IgD-negative memory B cell (primary cell): ENCODE data around the gene CFAP57. TPM values are rescaled to one million over a fixed set of nuclear protein-coding genes. Genes with fewer than 3 reads are reported as not detected.
A peak's percentile ranks its signal among the peaks of the same experiment; 100 is the strongest.

Experiments used
- H3K27ac Mint-ChIP-seq, 3 donors: one replicate each; pipeline ENCODE4 v1.8.0; 2020 to 2022; ENCODE audit warnings: mild to moderate bottlenecking in 3 of 3, mixed read lengths in 3 of 3, moderate library complexity in 1 of 3
- H3K27me3 Mint-ChIP-seq: one replicate; pipeline ENCODE4 v1.8.0; 2021; ENCODE audit warnings: mixed read lengths
- H3K36me3 Mint-ChIP-seq: one replicate; pipeline ENCODE4 v1.8.0; 2020; ENCODE audit warnings: mild to moderate bottlenecking, mixed read lengths
- H3K4me1 Mint-ChIP-seq, 3 donors: one replicate each; pipeline ENCODE4 v1.8.0; 2020 to 2022; ENCODE audit warnings: mixed read lengths in 3 of 3, mild to moderate bottlenecking in 1 of 3
- H3K4me3 Mint-ChIP-seq, 4 donors: one replicate each; pipeline ENCODE4 v1.8.0; 2020 to 2022; ENCODE audit warnings: mild to moderate bottlenecking in 4 of 4, mixed read lengths in 4 of 4, moderate library complexity in 3 of 4
- H3K9me3 Mint-ChIP-seq, 3 donors: one replicate each; pipeline ENCODE4 v1.8.0; 2020 to 2021; ENCODE audit warnings: mixed read lengths in 3 of 3, mild to moderate bottlenecking in 1 of 3
- polyA plus RNA-seq: library from polyadenylated mRNA; unstranded; fragments of 300-500 nt; fragmentation: Illumina TruSeq; gene quantifications from one replicate; pipeline ENCODE4 v1.2.3, GENCODE V29; 2021

CFAP57 gene
- polyA plus RNA-seq, 1 donor from 2014 or later = 0.14 TPM

DNA sequence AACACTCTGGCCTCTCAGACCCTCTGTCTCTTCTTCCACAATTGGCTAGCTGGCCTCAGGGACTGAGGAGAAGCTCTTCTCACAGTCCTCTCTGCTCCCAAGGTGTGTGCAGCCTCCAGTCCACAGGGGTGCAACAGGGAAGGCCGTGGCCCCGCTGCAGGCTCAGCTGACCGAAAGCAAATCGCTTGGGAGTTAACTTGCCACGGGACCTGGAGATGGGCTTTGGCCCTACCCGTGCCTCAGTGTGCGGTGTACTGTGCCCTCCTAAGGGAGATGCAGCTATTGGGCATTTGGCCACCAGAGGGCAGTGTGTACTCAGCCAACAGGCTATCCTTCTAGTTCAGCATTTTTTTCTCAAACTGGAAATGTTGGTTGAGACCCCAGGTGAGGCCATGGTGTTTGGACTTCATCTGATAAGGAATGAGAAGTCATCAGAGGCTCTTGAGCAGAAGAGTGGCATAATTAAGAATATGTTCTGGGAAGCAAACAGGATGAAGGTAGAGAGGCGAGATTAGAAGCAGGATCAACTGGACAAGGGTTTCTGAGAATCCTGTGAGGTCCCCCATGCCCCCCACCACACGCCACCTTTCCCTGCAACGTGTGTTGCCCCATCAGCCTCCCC is 55.1 kb downstream of the CFAP57 start:
- no peak overlapping the region for H3K4me3 Mint-ChIP-seq
- H3K27ac Mint-ChIP-seq = peak overlapping the region in 1 of 3 donors; percentile 59
- peaks cover 4 to 6% (median 4%) of the 10 kb centered on the region in 3 donors for H3K4me1 Mint-ChIP-seq
- peaks cover 4% of the 10 kb centered on the region for H3K36me3 Mint-ChIP-seq
- H3K9me3 Mint-ChIP-seq = no peaks in the 10 kb centered on the region
- no peaks in the 10 kb centered on the region for H3K27me3 Mint-ChIP-seq

GRCh38 chr1:43229826-43230780 is 58.0 kb downstream of the CFAP57 start:
- Mint-ChIP-seq H3K4me3 (no peak overlapping the region), H3K27ac (peak overlapping the region in 1 of 3 donors; percentile 35), H3K36me3 (no peaks in the 10 kb centered on the region), H3K9me3 (no peaks in the 10 kb centered on the region), H3K27me3 (no peaks in the 10 kb centered on the region), H3K4me1 (peaks cover 4 to 6% (median 4%) of the 10 kb centered on the region in 3 donors)

DNA sequence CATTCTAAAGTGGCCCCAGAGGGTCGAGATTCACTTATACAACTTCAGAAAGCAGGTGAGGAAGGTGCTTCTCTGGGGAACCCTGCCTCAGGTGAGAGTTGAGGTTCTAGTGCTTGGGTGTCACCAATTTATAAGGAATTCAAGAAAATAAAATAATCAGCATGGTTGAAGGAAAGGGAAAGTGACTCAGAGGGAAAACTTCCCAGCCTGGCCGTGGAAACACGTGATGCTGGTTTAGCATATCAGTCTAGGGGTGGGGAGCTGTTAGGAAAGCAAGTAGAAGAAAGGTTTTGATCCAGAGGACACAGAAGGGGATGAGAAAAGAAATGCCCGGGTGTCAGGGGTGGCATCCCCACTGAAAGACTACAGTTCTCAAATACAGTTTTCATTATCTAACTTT is 59.9 kb downstream of the CFAP57 start:
- Mint-ChIP-seq H3K4me3 (no peak overlapping the region), H3K36me3 (no peaks in the 10 kb centered on the region), H3K27me3 (no peaks in the 10 kb centered on the region), H3K4me1 (peaks cover 1 to 5% (median 3%) of the 10 kb centered on the region in 3 donors), H3K9me3 (no peaks in the 10 kb centered on the region), H3K27ac (no peak overlapping the region)

DNA sequence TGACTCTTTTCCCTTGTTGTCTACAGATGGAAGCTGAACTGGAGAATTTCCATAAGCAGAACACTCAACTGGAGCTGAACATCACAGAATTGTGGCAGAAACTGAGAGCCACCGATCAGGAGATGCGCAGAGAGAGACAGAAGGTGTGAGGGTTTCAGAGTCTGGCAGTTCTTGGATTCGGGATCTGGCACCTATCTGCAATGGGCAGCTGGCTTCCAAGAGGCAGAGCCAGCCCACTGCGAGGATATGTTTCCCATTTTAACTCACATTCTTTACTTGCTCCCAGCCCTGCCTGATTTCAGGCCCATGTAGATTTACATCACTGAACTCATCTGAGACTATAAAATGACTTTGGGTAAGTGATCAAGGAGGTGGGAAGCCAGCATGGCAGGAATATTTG is 60.4 kb downstream of the CFAP57 start:
- peaks cover 0 to 3% (median 0%) of the 10 kb centered on the region in 3 donors for H3K4me1 Mint-ChIP-seq
- no peaks in the 10 kb centered on the region for H3K27me3 Mint-ChIP-seq
- H3K36me3 Mint-ChIP-seq = no peaks in the 10 kb centered on the region
- no peak overlapping the region for H3K4me3 Mint-ChIP-seq
- no peak overlapping the region for H3K27ac Mint-ChIP-seq
- no peaks in the 10 kb centered on the region for H3K9me3 Mint-ChIP-seq

GRCh38 chr1:43233631-43234030 is 61.5 kb downstream of the CFAP57 start:
- Mint-ChIP-seq H3K27ac (peak overlapping the region in 1 of 3 donors; percentile 52), H3K4me3 (no peak overlapping the region), H3K9me3 (no peaks in the 10 kb centered on the region), H3K27me3 (no peaks in the 10 kb centered on the region), H3K4me1 (peaks cover 4 to 12% (median 7%) of the 10 kb centered on the region in 3 donors), H3K36me3 (no peaks in the 10 kb centered on the region)

DNA sequence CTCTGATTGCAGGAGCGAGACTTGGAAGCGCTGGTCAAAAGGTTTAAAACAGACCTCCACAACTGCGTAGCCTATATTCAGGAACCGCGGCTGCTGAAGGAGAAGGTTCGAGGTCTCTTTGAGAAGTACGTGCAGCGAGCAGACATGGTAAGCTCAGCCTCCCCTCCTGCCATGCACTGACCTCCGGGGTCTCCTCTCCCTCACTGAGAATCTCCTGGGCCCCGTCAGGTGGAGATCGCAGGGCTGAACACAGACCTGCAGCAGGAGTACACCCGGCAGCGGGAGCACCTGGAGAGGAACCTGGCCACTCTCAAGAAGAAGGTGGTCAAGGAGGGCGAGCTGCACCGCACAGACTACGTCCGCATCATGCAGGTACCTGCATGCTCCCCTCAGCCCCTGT is 62.1 kb downstream of the CFAP57 start:
- peaks cover 11 to 17% (median 14%) of the 10 kb centered on the region in 3 donors for H3K4me1 Mint-ChIP-seq
- H3K27me3 Mint-ChIP-seq = no peaks in the 10 kb centered on the region
- no peaks in the 10 kb centered on the region for H3K9me3 Mint-ChIP-seq
- H3K36me3 Mint-ChIP-seq = no peaks in the 10 kb centered on the region
- H3K27ac Mint-ChIP-seq = no peak overlapping the region
- H3K4me3 Mint-ChIP-seq = no peak overlapping the region

GRCh38 chr1:43235040-43235439 is 62.9 kb downstream of the CFAP57 start:
- Mint-ChIP-seq H3K36me3 (no peaks in the 10 kb centered on the region), H3K27ac (no peak overlapping the region), H3K4me3 (no peak overlapping the region), H3K9me3 (no peaks in the 10 kb centered on the region), H3K27me3 (no peaks in the 10 kb centered on the region), H3K4me1 (peaks cover 17 to 24% (median 20%) of the 10 kb centered on the region in 3 donors)

- H3K36me3 Mint-ChIP-seq = no peaks in the 10 kb centered on the region
- no peak overlapping the region for H3K27ac Mint-ChIP-seq
- H3K9me3 Mint-ChIP-seq = peaks cover 0 to 2% (median 0%) of the 10 kb centered on the region in 3 donors
- H3K4me3 Mint-ChIP-seq = no peak overlapping the region
- no peaks in the 10 kb centered on the region for H3K27me3 Mint-ChIP-seq
- peaks cover 20 to 26% (median 24%) of the 10 kb centered on the region in 3 donors for H3K4me1 Mint-ChIP-seq
Measured at GRCh38 chr1:43235451-43236121, 63.5 kb downstream of the CFAP57 start.

DNA sequence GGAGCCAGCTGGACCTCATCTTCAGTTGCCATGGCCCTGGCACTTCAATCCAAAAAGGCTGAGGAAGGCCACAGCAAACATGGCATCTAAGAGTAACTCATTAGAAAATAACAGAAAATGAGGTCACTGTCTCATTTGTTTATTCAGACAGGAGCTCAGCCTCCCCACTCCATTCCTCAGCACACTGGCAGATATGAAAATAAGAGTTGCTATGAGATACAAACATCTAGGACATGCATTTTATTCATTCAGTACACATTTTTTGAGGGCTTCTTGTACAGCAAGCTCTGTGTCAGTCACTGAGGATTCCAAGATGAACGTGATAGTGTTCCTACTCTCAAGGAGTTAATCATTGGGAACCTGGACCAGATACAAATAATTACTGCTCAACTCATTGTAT is 65.0 kb downstream of the CFAP57 start:
- H3K4me3 Mint-ChIP-seq = peak overlapping the region in 1 of 4 donors; percentile 3
- no peaks in the 10 kb centered on the region for H3K27me3 Mint-ChIP-seq
- H3K4me1 Mint-ChIP-seq = peaks cover 22 to 26% (median 24%) of the 10 kb centered on the region in 3 donors
- H3K27ac Mint-ChIP-seq = peak overlapping the region in 1 of 3 donors; percentile 41
- peaks cover 0 to 2% (median 0%) of the 10 kb centered on the region in 3 donors for H3K9me3 Mint-ChIP-seq
- no peaks in the 10 kb centered on the region for H3K36me3 Mint-ChIP-seq

DNA sequence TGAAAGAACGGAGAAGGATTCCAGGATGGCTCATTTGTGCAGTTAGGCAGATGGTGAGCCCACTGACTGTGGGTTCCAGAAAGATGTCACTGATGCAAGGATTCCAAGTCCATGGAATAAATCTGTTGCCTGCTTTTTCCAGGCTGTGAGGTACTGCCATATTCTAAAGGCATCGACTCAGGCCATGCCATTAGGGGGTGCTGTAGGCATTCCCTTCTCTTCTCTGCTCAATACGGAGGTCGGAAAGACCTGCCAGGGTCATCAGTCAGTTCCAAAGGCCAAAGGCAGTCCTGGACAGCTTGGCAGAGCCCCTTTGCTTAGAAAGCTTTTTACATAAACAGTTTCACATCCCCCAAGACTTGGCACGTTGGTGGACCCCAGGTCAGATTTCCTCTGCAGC is 66.0 kb downstream of the CFAP57 start:
- no peaks in the 10 kb centered on the region for H3K36me3 Mint-ChIP-seq
- peak overlapping the region in 2 of 3 donors; percentile 27 to 88 for H3K27ac Mint-ChIP-seq
- peaks cover 0 to 2% (median 0%) of the 10 kb centered on the region in 3 donors for H3K9me3 Mint-ChIP-seq
- no peaks in the 10 kb centered on the region for H3K27me3 Mint-ChIP-seq
- peaks cover 22 to 26% (median 24%) of the 10 kb centered on the region in 3 donors for H3K4me1 Mint-ChIP-seq
- H3K4me3 Mint-ChIP-seq = peak overlapping the region in 2 of 4 donors; percentile 59 to 81

- Mint-ChIP-seq H3K27me3 (no peaks in the 10 kb centered on the region), H3K27ac (peak overlapping the region; percentile 54 to 91 (median 78)), H3K36me3 (no peaks in the 10 kb centered on the region), H3K4me1 (peaks cover 22 to 26% (median 24%) of the 10 kb centered on the region in 3 donors), H3K4me3 (peak overlapping the region in 2 of 4 donors; percentile 61 to 75), H3K9me3 (peaks cover 0 to 2% (median 0%) of the 10 kb centered on the region in 3 donors)
Measured at GRCh38 chr1:43238991-43239469, 66.9 kb downstream of the CFAP57 start.

DNA sequence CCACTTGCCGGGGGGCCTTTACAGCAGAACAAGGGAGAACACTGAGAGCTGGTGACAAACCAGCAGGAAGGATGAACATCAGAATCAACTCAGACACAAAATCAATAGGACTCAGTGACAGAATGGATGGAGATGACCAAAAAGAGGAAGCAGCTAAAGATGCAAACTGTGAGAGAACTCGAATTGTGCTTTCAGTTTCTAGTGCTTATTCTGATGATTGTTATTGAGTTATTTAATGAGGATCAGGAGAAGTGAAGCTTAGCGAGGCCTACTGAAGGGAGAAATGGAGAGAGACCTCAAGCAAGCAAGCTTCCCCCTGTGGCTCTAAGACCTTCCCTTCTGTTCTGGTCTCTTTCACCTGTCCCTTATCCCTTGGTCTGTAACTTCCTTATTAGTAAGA is 67.4 kb downstream of the CFAP57 start:
- Mint-ChIP-seq H3K4me1 (peaks cover 22 to 26% (median 24%) of the 10 kb centered on the region in 3 donors), H3K36me3 (no peaks in the 10 kb centered on the region), H3K4me3 (peak overlapping the region in 3 of 4 donors; percentile 4 to 75 (median 61)), H3K27me3 (no peaks in the 10 kb centered on the region), H3K27ac (peak overlapping the region; percentile 54 to 91 (median 78)), H3K9me3 (peaks cover 0 to 2% (median 0%) of the 10 kb centered on the region in 3 donors)

- H3K27ac Mint-ChIP-seq = no peak overlapping the region
- peaks cover 0 to 2% (median 0%) of the 10 kb centered on the region in 3 donors for H3K9me3 Mint-ChIP-seq
- peaks cover 1% of the 10 kb centered on the region for H3K36me3 Mint-ChIP-seq
Measured at GRCh38 chr1:43241413-43241836, 69.3 kb downstream of the CFAP57 start.

DNA sequence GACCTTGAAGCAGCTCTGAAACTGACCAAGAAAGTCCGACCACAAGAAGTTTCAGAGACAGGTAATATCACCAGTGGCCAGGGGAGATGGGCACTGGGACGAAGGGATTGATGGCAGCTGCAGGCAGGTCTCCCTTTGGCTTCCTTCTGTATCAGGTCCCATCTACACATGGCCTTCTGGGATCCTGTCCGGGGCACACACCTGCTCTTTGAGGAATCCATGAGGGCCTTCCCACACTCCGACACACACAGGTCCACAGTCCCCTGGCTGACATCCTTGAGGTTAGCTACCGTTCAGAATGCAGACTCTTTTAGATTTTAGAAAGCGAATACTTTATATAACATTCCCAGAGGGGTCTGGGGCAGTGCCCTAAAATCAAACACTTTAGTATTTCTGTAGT is 71.2 kb downstream of the CFAP57 start:
- H3K36me3 Mint-ChIP-seq = peaks cover 1% of the 10 kb centered on the region
- H3K9me3 Mint-ChIP-seq = peaks cover 0 to 5% (median 0%) of the 10 kb centered on the region in 3 donors
- H3K27ac Mint-ChIP-seq = no peak overlapping the region
- no peaks in the 10 kb centered on the region for H3K27me3 Mint-ChIP-seq
- H3K4me1 Mint-ChIP-seq = peaks cover 13 to 22% (median 21%) of the 10 kb centered on the region in 3 donors
- H3K4me3 Mint-ChIP-seq = no peak overlapping the region

More at GRCh38 chr1:43241413-43241836, 69.3 kb downstream of the CFAP57 start:
- Mint-ChIP-seq H3K4me3 (no peak overlapping the region), H3K4me1 (peaks cover 22 to 26% (median 24%) of the 10 kb centered on the region in 3 donors), H3K27me3 (no peaks in the 10 kb centered on the region)
